GM18868 (cell line): ENCODE measurements around the gene OMP.
A peak's percentile ranks its signal among the peaks of the same experiment; 100 is the strongest.
"Not testable (repeated sequence)": the region's sequence is repeated elsewhere in the genome, so short reads cannot be mapped to it uniquely, and the experiment has no call there.

ENCODE experiments used
- ATAC-seq: cut with Tn5 transposase; IDR thresholded peaks from one replicate; pipeline ENCODE4 v1.9.1; 2021; ENCODE audit warnings: mild to moderate bottlenecking, moderate library complexity; ENCODE audit not compliant: unreplicated experiment

The OMP gene, protein sequence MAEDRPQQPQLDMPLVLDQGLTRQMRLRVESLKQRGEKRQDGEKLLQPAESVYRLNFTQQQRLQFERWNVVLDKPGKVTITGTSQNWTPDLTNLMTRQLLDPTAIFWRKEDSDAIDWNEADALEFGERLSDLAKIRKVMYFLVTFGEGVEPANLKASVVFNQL

DNA sequence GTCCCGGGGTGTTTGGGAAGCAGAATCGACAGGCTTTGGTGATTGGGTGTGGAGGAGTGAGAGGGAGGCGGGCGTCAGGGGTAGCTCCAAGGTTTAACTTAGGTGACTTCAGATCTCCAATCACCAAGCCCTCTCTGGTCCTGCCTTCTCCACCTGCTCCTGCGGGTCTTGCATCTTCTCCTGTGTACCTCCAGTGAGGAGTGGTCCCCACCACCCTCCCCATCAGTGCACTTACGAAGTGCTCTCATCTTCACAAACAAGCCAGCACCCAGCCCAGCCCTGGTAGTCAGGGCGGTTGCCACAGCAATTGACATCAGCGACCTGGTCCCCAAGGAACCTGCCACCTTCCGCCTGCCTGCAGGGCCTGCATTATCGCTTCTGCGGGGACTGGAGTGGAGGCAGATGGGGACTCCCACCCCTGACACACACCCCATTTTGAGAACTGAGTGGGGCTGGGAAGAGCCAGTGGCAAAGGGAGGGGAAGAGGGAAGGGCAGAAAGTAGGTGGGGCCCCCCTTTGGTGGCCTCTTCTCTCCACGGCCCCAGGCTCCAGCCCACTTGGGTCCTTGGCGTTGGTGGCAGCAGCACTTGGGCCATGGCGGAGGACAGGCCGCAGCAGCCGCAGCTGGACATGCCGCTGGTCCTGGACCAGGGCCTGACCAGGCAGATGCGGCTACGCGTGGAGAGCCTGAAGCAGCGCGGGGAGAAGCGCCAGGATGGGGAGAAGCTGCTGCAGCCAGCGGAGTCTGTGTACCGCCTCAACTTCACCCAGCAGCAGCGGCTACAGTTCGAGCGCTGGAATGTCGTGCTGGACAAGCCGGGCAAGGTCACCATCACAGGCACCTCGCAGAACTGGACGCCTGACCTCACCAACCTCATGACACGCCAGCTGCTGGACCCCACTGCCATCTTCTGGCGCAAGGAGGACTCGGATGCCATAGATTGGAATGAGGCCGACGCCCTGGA, at the start of gene OMP:
Gene OMP, plus strand, starts transcription at position 595 of the 965 bp plus-strand sequence. Its CDS starts 0 bp downstream, at position 595.
- ATAC-seq: no peak

DNA sequence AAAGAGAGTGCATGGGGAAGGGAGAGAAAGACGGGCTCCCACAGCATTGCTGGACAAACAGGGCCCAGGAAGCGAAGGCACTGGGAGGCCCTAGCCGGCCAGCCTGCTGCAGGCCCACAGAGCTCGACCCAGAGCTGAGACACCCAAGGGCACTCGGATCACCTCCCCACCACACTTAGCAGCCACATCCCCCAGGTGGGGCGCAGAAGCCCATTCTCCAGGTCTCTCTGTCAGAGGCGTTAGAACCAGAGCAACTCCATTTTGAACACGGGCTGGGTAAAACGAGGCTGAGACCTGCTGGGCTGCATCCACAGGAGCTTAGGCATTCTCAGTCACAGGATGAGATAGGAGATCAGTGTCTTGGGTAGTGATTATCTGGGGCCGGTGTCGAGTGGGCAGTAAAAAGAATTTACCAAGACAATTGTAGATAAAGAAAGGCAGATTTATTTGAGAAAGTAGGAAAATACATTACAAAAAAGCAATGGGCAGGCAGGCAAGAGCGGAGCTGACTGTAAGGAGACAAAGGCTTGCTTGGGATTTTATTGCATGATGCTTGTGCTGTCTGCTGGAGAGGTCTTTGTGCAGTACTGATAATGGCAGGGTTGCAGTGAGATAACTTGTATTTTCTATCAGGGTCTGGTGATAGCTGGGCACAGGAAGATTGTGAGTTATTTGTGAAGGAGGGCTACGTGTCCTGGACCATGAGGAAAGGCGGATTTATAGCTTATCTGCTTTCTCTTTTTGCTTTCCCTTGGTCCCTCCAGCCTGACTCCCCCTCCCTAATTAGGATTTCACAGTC, 49.2 kb upstream of the OMP start:
- no peak for ATAC-seq

DNA sequence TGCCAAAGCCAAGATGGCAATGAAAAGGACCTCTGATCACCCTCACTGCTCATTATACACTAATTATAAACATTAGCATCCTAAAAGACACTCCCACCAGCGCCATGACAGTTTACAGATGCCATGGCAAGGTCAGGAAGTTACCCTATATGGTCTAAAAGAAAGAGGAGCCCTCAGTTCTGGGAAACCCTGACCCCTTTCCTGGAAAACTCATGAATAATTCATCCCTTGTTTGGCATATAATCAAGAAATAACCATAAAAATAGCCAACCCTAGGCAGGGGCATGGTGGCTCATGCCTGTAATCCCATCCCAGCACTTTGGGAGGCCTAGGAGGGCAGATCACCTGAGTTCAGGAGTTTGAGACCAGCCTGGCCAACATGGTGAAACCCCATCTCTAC, 48.6 kb upstream of the OMP start:
- ATAC-seq: no peak

DNA sequence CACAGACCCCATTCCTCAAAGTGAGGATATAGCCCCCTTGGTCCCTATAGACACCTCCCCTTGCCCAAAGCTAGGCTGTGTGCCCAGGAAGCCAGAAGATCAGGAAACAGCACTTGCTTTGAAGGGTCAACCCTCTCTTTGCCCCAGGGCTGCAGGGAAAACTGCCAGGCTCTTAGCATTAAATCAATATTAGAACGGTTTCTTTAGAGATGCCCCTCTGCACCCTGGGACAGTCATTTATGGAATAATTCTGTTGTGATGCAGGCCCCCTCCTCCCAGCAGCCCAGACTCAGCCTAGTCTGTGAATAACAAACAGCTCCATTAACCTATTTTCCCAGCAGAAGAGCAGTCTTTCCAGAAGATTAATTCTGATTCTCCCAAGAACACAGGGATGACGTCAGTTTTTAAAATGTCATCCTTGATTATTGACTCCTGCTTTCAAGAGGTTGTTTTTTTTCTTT, 47.5 kb upstream of the OMP start:
- no peak for ATAC-seq

DNA sequence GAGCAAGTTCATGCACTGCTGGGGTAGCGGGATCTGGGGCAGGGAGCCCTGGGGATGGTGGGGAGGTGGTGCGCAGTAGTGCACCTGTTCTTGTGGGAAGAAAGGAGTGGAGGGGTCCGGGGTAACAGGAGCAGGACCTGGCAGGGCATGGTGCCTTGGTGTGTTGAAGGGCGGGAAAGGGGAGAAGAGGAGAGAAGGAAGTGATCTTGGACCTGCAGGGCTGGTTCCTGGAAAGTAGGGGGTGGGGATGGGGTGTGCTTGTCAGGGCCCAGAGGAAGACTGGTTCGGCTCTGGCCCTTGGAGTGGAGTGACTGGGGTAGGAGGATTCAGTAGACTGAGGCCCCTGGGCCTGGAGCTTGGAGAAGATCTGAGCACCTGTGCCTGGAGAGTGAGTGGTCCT, 46.7 kb upstream of the OMP start:
- ATAC-seq: no peak

DNA sequence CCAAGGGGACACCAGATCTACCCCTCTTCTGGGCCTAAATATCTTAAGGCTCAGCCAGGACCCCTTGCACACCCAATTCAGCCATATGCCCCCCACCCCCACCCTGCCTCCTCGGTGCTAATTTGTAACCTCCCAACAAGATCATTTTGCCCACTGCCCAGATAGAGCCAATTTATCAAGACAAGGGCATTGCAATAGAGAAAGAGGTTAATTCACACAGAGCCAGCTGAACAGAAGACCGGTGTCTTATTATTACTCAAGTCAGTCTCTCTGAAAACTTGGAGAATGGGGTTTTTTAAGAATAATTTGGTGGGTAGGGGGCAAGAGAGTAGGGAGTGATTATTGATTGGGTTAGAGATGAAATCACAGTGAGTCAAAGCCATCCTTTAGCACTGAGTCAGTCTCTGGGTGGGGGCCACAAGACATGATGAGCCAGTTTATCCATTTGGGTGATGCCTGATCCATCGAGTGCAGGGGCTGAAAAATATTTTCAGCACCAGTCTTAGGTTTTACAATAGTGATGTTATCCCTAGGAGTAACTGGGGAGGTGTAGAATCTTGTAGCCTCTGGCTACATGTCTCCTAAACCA, 45.7 kb upstream of the OMP start:
- no peak for ATAC-seq

DNA sequence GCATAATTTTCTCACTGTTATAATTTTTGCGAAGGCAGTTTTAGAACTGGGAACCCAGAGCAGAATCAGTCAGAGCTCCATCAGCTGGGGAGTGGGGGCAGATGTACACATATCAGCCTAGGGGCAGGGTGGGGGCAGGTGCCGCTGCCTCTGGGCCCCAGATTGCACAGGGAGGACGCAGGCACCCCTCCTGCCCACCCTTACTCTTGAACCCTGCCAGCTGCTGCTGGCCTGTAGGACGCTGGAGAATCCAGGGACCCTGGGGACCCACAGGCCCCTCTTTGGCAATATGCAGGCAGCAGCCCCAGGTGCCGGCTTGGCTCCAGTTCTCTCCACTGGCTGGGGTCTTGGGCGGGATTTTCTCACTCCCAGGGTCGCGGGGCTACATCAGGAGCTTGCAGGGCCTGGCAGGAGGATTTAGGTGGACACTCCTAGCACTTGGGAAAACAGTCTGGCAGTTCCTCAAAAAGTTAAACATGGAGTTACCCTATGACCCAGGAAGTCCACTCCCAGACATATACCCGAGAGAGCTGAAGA, 44.6 kb upstream of the OMP start:
- ATAC-seq: no peak

DNA sequence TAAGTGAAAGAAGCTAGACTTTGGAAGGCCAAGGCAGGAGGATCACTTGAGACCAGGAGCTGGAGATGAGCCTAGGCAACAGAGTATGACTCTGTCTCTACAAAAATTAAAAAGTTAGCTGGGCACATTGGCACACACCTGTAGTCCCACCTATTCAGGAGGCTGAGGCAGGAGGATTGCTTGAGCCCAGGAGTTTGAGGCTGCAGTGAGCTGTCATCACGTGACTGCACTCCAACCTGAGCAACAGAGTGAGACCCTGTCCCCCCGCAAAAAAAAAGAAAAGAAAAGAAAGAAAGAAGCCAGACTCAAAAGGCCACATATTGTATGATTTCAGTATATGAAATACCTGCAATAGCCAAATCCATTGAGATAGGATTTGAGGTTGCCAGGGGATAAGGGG, 43.7 kb upstream of the OMP start:
- no peak for ATAC-seq

DNA sequence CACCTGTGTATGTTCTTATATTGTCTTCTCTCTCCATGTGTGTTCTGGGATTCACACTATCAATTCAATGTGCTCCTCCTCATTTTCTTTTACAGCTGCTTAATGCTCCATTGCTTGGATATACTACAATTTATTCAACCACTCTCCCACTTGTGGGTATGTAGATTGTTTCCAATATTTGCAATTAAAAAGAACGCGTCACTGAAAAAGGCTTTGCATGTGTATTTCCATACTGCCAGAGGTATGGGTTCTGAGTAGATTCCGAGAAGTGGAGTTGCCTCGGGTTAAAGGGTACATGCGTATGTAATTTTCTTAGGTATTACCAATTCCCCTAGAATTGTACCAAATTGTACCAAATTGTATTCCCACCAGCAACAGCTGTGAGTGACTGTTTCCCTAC, 42.8 kb upstream of the OMP start:
- no peak for ATAC-seq

DNA sequence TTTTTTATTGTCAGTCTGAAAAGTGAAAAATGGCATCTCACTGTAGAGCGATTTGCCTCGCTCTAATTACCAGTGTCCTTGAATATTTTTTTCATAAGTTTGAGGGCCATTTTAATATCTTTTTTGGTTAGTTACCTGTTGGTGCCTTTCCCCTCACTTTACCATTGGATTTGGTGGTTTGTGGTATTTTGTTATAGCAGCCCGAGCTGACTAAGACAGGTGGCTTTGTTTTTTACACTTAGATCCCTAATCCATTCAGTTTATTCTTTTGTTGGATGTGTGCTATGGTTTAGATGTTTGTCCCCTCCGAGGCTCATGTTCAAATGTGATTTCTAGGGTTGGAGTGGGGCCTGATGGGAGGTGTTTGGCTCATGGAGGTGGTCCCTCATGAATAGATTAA, 42.4 kb upstream of the OMP start:
- no peak for ATAC-seq

DNA sequence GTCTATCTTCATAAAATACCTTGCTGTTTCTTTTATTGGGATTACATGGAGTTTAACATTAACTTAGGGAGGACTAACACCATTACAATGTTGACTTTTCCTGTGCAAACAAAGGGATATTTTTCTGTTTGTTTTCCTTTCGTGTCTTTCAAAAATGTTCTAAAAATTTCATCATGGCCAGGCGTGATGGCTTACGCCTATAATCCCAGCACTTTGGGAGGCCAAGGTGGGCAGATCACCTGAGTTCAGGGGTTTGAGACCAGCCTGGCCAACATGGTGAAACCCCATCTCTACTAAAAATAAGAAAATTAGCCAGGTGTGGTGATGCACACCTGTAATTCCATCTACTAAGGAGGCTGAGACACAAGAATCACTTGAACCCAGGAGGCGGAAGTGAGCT, 41.4 kb upstream of the OMP start:
- not testable (repeated sequence) for ATAC-seq

DNA sequence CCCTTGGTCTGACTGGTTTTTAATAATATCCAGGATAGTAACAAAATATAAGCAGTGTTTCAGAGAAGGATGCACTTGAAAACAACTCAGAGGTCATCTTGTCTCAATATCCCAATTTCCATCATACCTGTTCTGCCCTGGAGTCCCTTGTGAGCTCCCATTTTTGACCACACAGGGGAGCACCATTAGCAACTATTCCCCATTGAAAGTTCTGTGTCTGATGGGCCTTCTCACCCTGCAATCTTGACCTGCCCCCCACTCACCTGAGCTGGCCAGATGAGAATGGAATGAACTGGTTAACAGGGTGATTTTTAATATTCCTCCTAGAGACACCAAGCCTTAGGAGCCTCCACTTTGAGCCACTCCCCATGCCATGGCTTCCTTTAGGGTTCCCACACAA, 39.7 kb upstream of the OMP start:
- no peak for ATAC-seq

DNA sequence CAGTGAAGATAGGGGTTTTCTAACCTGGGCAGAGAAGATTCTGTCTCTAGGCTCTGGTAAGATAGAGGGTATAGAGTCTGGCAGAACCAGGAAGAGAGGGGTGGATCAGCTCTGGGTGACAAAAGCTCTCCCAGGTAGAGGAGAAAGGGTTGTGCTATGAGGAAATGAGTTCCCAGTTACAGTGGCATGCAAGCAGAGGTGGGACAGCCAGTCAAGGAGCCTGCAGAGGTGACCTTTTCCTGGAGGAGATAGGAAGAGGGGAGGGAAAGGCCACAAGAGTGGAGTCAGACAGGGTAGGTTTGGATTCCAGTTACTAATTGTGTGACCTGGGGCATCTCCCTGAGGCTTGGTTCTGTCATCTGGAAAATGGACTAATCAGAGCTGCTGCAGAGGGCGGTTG, 39.2 kb upstream of the OMP start:
- ATAC-seq: no peak

DNA sequence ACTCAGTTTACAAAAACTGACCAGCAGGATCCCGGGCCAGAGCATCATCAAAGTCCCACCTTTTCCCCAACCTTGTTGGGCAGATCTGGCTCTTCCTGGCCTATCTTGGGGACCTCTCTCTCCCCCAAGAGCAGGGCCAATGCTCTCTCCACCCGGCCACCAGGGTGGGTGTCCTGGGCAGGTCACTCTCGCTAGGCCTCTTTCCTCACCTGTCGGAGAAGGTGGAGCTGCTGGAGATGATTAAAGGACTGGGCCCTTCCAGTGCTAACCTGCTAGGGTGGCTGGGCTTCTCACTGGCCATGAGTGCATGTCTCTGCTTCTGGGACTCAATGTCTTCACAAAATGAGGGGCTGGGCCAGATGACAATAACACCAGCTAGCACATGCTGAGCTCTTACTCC, 38.8 kb upstream of the OMP start:
- no peak for ATAC-seq

DNA sequence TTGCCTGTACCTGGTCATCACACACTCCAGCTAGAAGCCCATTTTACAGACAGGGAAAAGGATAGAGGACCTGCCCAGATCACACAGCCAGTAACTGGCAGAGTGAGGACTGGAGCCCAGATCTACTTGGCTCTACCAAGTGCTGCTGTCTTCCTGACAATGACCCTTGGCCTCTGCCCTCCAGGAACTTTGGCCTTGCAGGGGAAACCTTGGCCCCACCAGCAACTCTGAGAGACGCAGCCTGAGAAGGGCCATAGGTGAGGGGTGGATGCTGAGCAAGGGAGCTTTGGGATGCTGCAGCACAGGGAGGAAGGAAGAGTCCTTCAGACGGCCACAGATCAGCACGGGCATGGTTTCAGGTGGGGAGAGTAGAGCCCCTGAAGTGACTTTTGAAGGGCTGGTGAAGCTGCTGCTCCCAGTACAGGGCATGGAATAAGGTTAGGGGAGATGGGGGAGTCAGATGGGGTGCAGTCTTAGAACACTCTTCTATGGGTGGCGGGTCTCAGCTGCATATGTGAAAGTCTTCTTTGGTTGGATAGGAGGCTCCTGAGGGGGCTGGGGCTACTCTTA, 37.9 kb upstream of the OMP start:
- no peak for ATAC-seq

DNA sequence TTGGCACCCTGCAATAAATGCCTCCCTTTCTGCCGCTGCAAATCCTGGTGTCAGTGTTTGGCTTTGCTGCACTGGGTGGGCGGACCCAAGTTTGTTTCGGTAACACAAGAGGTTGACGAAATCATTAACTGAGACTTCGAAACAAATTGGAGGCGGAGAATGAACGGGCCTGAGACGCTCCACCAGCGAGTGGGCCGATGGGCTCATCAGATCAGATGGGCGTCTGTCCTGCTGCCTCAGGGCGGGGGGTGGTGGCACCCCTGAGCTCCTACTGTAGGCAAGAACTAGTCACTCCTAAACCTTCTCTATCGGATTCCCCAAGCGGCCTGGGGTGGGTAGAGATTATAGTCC, 36.8 kb upstream of the OMP start:
- ATAC-seq: no peak

DNA sequence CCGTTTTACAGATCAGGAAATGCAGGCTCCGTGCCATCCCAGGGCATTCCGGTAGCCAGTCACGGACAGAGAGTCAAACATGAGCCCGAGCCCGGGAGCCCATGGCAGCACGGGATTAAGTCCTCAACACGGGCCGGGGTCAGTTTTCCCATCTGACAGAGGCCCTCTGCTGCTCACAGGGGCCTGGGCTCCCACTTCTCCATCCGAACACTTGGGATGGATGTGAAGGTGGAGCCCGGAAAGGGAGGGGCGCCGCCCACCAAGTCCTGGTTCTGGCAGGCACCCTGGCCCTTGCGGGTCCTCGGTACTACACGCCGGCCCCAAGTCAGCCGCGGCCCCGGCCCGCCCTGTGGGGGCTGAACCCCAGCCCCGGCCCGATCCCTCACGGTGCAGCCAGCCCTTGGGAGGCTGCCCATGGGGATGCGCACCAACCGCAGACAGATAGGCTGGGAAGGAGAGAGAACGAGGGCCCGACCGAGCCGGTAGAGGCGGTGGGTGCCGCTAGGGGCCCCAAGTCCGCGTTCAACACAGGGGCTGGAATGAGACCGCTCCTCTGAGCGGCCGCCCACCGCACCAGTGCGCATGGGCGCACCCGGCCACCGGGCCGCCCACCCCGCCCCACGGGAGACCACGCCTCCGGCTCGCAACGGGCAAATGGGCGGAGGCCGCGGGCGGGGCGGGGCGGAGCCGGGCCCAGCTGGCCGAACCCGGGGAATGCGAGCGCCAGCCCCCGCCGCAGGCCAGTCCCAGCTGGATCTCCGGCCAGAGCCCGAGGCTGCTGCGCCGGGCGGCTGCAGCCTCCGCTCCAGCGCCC, 36.2 kb upstream of the OMP start, which contains the start of gene CAPN5:
Gene CAPN5, plus strand, starts transcription at position 743 of the 814 bp plus-strand sequence. CDS start 17,916 bp downstream, outside the sequence.
- ATAC-seq: peak; percentile 93

DNA sequence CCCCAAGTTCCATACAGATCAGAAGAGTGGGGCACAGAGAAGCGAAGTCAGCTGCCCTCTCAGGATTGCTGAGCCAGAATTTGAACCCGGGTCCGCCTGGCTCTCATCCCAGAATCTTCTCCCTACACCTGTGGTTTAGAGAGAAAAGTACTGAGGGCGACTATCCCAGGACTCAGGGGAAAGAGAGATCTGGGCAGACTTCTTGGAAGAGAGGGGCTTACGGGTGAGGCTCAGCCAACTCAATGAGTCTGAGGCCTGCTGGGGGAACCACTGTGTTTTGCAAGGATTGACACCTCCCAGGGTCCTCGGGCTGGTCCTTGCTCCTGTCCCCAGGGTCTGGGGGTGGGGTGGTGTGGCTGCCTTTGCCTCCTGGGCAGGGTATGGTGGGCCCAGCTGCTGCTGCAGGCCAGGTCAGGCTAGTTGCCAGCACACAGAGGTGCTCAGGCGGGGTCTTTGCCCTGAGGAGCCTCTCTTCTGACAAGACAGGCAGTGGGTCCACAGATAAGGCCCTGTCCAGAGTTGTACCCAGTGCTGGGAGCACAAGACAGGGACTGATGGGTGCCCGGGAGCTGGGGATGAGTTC, 34.7 kb upstream of the OMP start:
- no peak for ATAC-seq
